ENCODE data around the gene TBCK. TPM values are rescaled to one million over a fixed set of nuclear protein-coding genes. Genes with fewer than 3 reads are reported as not detected.

TBCK gene
- total RNA-seq, 2 experiments from 2014 or later: 46.5 to 46.9 TPM

DNA sequence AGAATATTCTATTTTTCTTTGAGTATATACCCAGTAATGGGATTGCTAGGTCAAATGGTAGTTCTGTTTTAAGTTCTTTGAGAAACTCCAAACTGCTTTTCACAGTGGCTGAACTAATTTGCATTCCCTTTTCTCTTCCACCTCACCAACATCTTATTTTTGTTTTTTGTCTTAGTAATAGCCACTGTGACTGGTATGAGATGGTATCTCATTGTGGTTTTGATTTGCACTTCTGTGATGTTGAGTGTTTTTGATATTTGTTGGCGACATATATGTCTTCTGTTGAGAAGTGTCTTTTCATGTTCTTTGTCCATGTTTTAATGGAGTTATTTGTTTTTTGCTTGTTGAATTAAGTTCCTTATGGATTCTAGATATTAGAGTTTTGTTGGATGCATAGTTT lies 24.8 kb upstream of the TBCK start:
- TF ChIP-seq, protein P1, sequence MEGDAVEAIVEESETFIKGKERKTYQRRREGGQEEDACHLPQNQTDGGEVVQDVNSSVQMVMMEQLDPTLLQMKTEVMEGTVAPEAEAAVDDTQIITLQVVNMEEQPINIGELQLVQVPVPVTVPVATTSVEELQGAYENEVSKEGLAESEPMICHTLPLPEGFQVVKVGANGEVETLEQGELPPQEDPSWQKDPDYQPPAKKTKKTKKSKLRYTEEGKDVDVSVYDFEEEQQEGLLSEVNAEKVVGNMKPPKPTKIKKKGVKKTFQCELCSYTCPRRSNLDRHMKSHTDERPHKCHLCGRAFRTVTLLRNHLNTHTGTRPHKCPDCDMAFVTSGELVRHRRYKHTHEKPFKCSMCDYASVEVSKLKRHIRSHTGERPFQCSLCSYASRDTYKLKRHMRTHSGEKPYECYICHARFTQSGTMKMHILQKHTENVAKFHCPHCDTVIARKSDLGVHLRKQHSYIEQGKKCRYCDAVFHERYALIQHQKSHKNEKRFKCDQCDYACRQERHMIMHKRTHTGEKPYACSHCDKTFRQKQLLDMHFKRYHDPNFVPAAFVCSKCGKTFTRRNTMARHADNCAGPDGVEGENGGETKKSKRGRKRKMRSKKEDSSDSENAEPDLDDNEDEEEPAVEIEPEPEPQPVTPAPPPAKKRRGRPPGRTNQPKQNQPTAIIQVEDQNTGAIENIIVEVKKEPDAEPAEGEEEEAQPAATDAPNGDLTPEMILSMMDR (conservative IDR thresholded peaks at IDR 0.05; ENCODE audit: low read length): no peak
- TF ChIP-seq EZH2phosphoT487 (IDR thresholded peaks at IDR 0.05; ENCODE audit: borderline replicate concordance, low read depth, low read length): no peak
- H3K9me2 ChIP-seq (ENCODE audit: insufficient read depth, low read length): no peaks in the 10 kb centered on the region
- no peak overlapping the region for H3K4me2 ChIP-seq (ENCODE audit: low read length)
- H4K20me1 ChIP-seq (ENCODE audit: insufficient read depth, low read length): no peaks in the 10 kb centered on the region
- no peak overlapping the region for H2AFZ ChIP-seq (ENCODE audit: low read length)
- ChIA-PET POLR2A (interaction anchor here (0.6 to 0.7 kb wide), 2 partner anchors 16 to 117 kb away, joined by 3 read pairs; no protein-coding TSS in a partner anchor), CTCF (ENCODE audit: unreplicated experiment) (no interaction called here)
- DNase-seq (ENCODE audit: low spot score): no peak
- H3K79me2 ChIP-seq (ENCODE audit: insufficient read depth, low read depth, low read length): peaks cover 32% of the 10 kb centered on the region
- H3K4me1 ChIP-seq (ENCODE audit: insufficient read depth, low read length, poor library complexity, severe bottlenecking): no peaks in the 10 kb centered on the region
- H3K27ac ChIP-seq (ENCODE audit: low read depth, low read length, poor library complexity, severe bottlenecking): no peak overlapping the region
- intact Hi-C loops (cut with micrococcal nuclease; ENCODE audit: unreplicated experiment): no loop called here
- no TSS peak for BruUV-seq (replicated peaks)
- H3K9me3 ChIP-seq (ENCODE audit: low read length): peaks cover 8% of the 10 kb centered on the region; the same call in 1 of the 2 replicates
- H3K36me3 ChIP-seq (ENCODE audit: insufficient read depth, low read length): peaks cover 89% of the 10 kb centered on the region
- no peak overlapping the region for H3K4me3 ChIP-seq (ENCODE audit: low read depth, low read length, poor library complexity, severe bottlenecking)

GRCh38 chr4:106339431-106339830 lies 23.4 kb upstream of the TBCK start:
- CTCF ChIA-PET (ENCODE audit: unreplicated experiment): no interaction called here
- peaks cover 94% of the 10 kb centered on the region for H3K36me3 ChIP-seq (ENCODE audit: insufficient read depth, low read length)
- no peaks in the 10 kb centered on the region for H4K20me1 ChIP-seq (ENCODE audit: insufficient read depth, low read length)
- no peak overlapping the region for H2AFZ ChIP-seq (ENCODE audit: low read length)
- BruUV-seq (replicated peaks): no TSS peak
- no peaks in the 10 kb centered on the region for H3K4me1 ChIP-seq (ENCODE audit: insufficient read depth, low read length, poor library complexity, severe bottlenecking)
- TF ChIP-seq, protein P1 (conservative IDR thresholded peaks at IDR 0.05; ENCODE audit: low read length): no peak
- TF ChIP-seq EZH2phosphoT487 (IDR thresholded peaks at IDR 0.05; ENCODE audit: borderline replicate concordance, low read depth, low read length): no peak
- no peaks in the 10 kb centered on the region for H3K9me2 ChIP-seq (ENCODE audit: insufficient read depth, low read length)
- no peak for DNase-seq (ENCODE audit: low spot score)
- intact Hi-C loops (cut with micrococcal nuclease; ENCODE audit: unreplicated experiment): no loop called here
- H3K27ac ChIP-seq (ENCODE audit: low read depth, low read length, poor library complexity, severe bottlenecking): no peak overlapping the region
- POLR2A ChIA-PET: no interaction called here
- no peak overlapping the region for H3K4me2 ChIP-seq (ENCODE audit: low read length)
- H3K4me3 ChIP-seq (ENCODE audit: low read depth, low read length, poor library complexity, severe bottlenecking): no peak overlapping the region
- peaks cover 8% of the 10 kb centered on the region; the same call in 1 of the 2 replicates for H3K9me3 ChIP-seq (ENCODE audit: low read length)
- H3K79me2 ChIP-seq (ENCODE audit: insufficient read depth, low read depth, low read length): peaks cover 32% of the 10 kb centered on the region

- intact Hi-C loops (cut with micrococcal nuclease; ENCODE audit: unreplicated experiment): no loop called here
- Histone ChIP-seq H4K20me1 (ENCODE audit: insufficient read depth, low read length) (no peaks in the 10 kb centered on the region), H3K4me2 (ENCODE audit: low read length) (no peak overlapping the region), H3K9me3 (ENCODE audit: low read length) (peaks cover 8% of the 10 kb centered on the region; the same call in 1 of the 2 replicates), H3K4me1 (ENCODE audit: insufficient read depth, low read length, poor library complexity, severe bottlenecking) (no peaks in the 10 kb centered on the region), H3K27ac (ENCODE audit: low read depth, low read length, poor library complexity, severe bottlenecking) (no peak overlapping the region), H3K4me3 (ENCODE audit: low read depth, low read length, poor library complexity, severe bottlenecking) (no peak overlapping the region), H3K79me2 (ENCODE audit: insufficient read depth, low read depth, low read length) (peaks cover 32% of the 10 kb centered on the region), H2AFZ (ENCODE audit: low read length) (no peak overlapping the region), H3K36me3 (ENCODE audit: insufficient read depth, low read length) (peaks cover 94% of the 10 kb centered on the region), H3K9me2 (ENCODE audit: insufficient read depth, low read length) (no peaks in the 10 kb centered on the region)
- DNase-seq (ENCODE audit: low spot score): no peak
- ChIA-PET POLR2A (no interaction called here), CTCF (ENCODE audit: unreplicated experiment) (no interaction called here)
- no TSS peak for BruUV-seq (replicated peaks)
- TF ChIP-seq, protein P1 (conservative IDR thresholded peaks at IDR 0.05; ENCODE audit: low read length): no peak
- no peak for TF ChIP-seq EZH2phosphoT487 (IDR thresholded peaks at IDR 0.05; ENCODE audit: borderline replicate concordance, low read depth, low read length)
Observed at GRCh38 chr4:106338671-106339070, 22.7 kb upstream of the TBCK start.

Data from OCI-LY7 (cell line).